ENCODE measurements around the gene ZMIZ1.
"Not testable (repeated sequence)": the region's sequence is repeated elsewhere in the genome, so short reads cannot be mapped to it uniquely, and the experiment has no call there.

The ZMIZ1 gene

GRCh38 chr10:79029478-79030390 is 39.0 kb upstream of the ZMIZ1 start:
- no peak overlapping the region for H3K27ac ChIP-seq (ENCODE audit: low read depth, low read length)
- H3K4me3 ChIP-seq (ENCODE audit: low read depth in 1 of 5, low read length in 5 of 5), result no peak overlapping the region
- H3K27me3 ChIP-seq (ENCODE audit: control insufficient read depth in 5 of 5, insufficient read depth in 4 of 5, low read length in 5 of 5), result peaks cover 0 to 4% (median 0%) of the 10 kb centered on the region in 5 donors
- H3K9me3 ChIP-seq (ENCODE audit: control insufficient read depth in 5 of 5, low read length in 5 of 5), result no peaks in the 10 kb centered on the region
- no peak overlapping the region for H3K9ac ChIP-seq (ENCODE audit: low read length in 5 of 5)
- peaks cover 0 to 2% (median 0%) of the 10 kb centered on the region in 5 donors for H3K4me1 ChIP-seq (ENCODE audit: control insufficient read depth in 5 of 5, insufficient read depth in 5 of 5, low read length in 5 of 5)
- no peaks in the 10 kb centered on the region for H3K36me3 ChIP-seq (ENCODE audit: control insufficient read depth in 5 of 5, insufficient read depth in 5 of 5, low read length in 5 of 5)

GRCh38 chr10:79030705-79031104 is 38.1 kb upstream of the ZMIZ1 start:
- peaks cover 0 to 4% (median 0%) of the 10 kb centered on the region in 5 donors for H3K27me3 ChIP-seq (ENCODE audit: control insufficient read depth in 5 of 5, insufficient read depth in 4 of 5, low read length in 5 of 5)
- no peaks in the 10 kb centered on the region for H3K4me1 ChIP-seq (ENCODE audit: control insufficient read depth in 5 of 5, insufficient read depth in 5 of 5, low read length in 5 of 5)
- H3K4me3 ChIP-seq (ENCODE audit: low read depth in 1 of 5, low read length in 5 of 5), result no peak overlapping the region
- H3K36me3 ChIP-seq (ENCODE audit: control insufficient read depth in 5 of 5, insufficient read depth in 5 of 5, low read length in 5 of 5), result no peaks in the 10 kb centered on the region
- H3K9me3 ChIP-seq (ENCODE audit: control insufficient read depth in 5 of 5, low read length in 5 of 5), result no peaks in the 10 kb centered on the region
- no peak overlapping the region for H3K9ac ChIP-seq (ENCODE audit: low read length in 5 of 5)
- H3K27ac ChIP-seq (ENCODE audit: low read depth, low read length), result no peak overlapping the region

GRCh38 chr10:79031723-79032122 is 37.0 kb upstream of the ZMIZ1 start:
- Histone ChIP-seq H3K27me3 (ENCODE audit: control insufficient read depth in 5 of 5, insufficient read depth in 4 of 5, low read length in 5 of 5) (peaks cover 0 to 4% (median 0%) of the 10 kb centered on the region in 5 donors), H3K36me3 (ENCODE audit: control insufficient read depth in 5 of 5, insufficient read depth in 5 of 5, low read length in 5 of 5) (no peaks in the 10 kb centered on the region), H3K4me3 (ENCODE audit: low read depth in 1 of 5, low read length in 5 of 5) (no peak overlapping the region), H3K4me1 (ENCODE audit: control insufficient read depth in 5 of 5, insufficient read depth in 5 of 5, low read length in 5 of 5) (no peaks in the 10 kb centered on the region), H3K9ac (ENCODE audit: low read length in 5 of 5) (no peak overlapping the region), H3K27ac (ENCODE audit: low read depth, low read length) (no peak overlapping the region), H3K9me3 (ENCODE audit: control insufficient read depth in 5 of 5, low read length in 5 of 5) (no peaks in the 10 kb centered on the region)

GRCh38 chr10:79034271-79034876 is 34.4 kb upstream of the ZMIZ1 start:
- H3K9me3 ChIP-seq (ENCODE audit: control insufficient read depth in 5 of 5, low read length in 5 of 5), result no peaks in the 10 kb centered on the region
- H3K27ac ChIP-seq (ENCODE audit: low read depth, low read length), result no peak overlapping the region
- no peak overlapping the region for H3K4me3 ChIP-seq (ENCODE audit: low read depth in 1 of 5, low read length in 5 of 5)
- H3K36me3 ChIP-seq (ENCODE audit: control insufficient read depth in 5 of 5, insufficient read depth in 5 of 5, low read length in 5 of 5), result no peaks in the 10 kb centered on the region
- H3K4me1 ChIP-seq (ENCODE audit: control insufficient read depth in 5 of 5, insufficient read depth in 5 of 5, low read length in 5 of 5), result no peaks in the 10 kb centered on the region
- no peak overlapping the region for H3K9ac ChIP-seq (ENCODE audit: low read length in 5 of 5)
- H3K27me3 ChIP-seq (ENCODE audit: control insufficient read depth in 5 of 5, insufficient read depth in 4 of 5, low read length in 5 of 5), result no peaks in the 10 kb centered on the region

- H3K9ac ChIP-seq (ENCODE audit: low read length in 5 of 5); H3K4me3 ChIP-seq (ENCODE audit: low read depth in 1 of 5, low read length in 5 of 5); H3K27ac ChIP-seq (ENCODE audit: low read depth, low read length); H3K4me1 ChIP-seq (ENCODE audit: control insufficient read depth in 5 of 5, insufficient read depth in 5 of 5, low read length in 5 of 5); H3K27me3 ChIP-seq (ENCODE audit: control insufficient read depth in 5 of 5, insufficient read depth in 4 of 5, low read length in 5 of 5); H3K9me3 ChIP-seq (ENCODE audit: control insufficient read depth in 5 of 5, low read length in 5 of 5); H3K36me3 ChIP-seq (ENCODE audit: control insufficient read depth in 5 of 5, insufficient read depth in 5 of 5, low read length in 5 of 5): not testable (repeated sequence)
Observed at GRCh38 chr10:79036416-79036815, 32.4 kb upstream of the ZMIZ1 start.

GRCh38 chr10:79038104-79038840 is 30.5 kb upstream of the ZMIZ1 start:
- Histone ChIP-seq H3K27me3 (ENCODE audit: control insufficient read depth in 5 of 5, insufficient read depth in 4 of 5, low read length in 5 of 5) (no peaks in the 10 kb centered on the region), H3K9me3 (ENCODE audit: control insufficient read depth in 5 of 5, low read length in 5 of 5) (no peaks in the 10 kb centered on the region), H3K9ac (ENCODE audit: low read length in 5 of 5) (no peak overlapping the region), H3K4me3 (ENCODE audit: low read depth in 1 of 5, low read length in 5 of 5) (no peak overlapping the region), H3K36me3 (ENCODE audit: control insufficient read depth in 5 of 5, insufficient read depth in 5 of 5, low read length in 5 of 5) (no peaks in the 10 kb centered on the region), H3K27ac (ENCODE audit: low read depth, low read length) (no peak overlapping the region), H3K4me1 (ENCODE audit: control insufficient read depth in 5 of 5, insufficient read depth in 5 of 5, low read length in 5 of 5) (no peaks in the 10 kb centered on the region)

GRCh38 chr10:79038841-79039201 is 29.9 kb upstream of the ZMIZ1 start:
- Histone ChIP-seq H3K9ac (ENCODE audit: low read length in 5 of 5) (no peak overlapping the region), H3K4me3 (ENCODE audit: low read depth in 1 of 5, low read length in 5 of 5) (no peak overlapping the region), H3K27me3 (ENCODE audit: control insufficient read depth in 5 of 5, insufficient read depth in 4 of 5, low read length in 5 of 5) (no peaks in the 10 kb centered on the region), H3K27ac (ENCODE audit: low read depth, low read length) (no peak overlapping the region), H3K4me1 (ENCODE audit: control insufficient read depth in 5 of 5, insufficient read depth in 5 of 5, low read length in 5 of 5) (no peaks in the 10 kb centered on the region), H3K9me3 (ENCODE audit: control insufficient read depth in 5 of 5, low read length in 5 of 5) (no peaks in the 10 kb centered on the region), H3K36me3 (ENCODE audit: control insufficient read depth in 5 of 5, insufficient read depth in 5 of 5, low read length in 5 of 5) (no peaks in the 10 kb centered on the region)

GRCh38 chr10:79042639-79043411 is 25.9 kb upstream of the ZMIZ1 start:
- Histone ChIP-seq H3K27ac (ENCODE audit: low read depth, low read length) (no peak overlapping the region), H3K4me3 (ENCODE audit: low read depth in 1 of 5, low read length in 5 of 5) (no peak overlapping the region), H3K9ac (ENCODE audit: low read length in 5 of 5) (no peak overlapping the region), H3K36me3 (ENCODE audit: control insufficient read depth in 5 of 5, insufficient read depth in 5 of 5, low read length in 5 of 5) (no peaks in the 10 kb centered on the region), H3K27me3 (ENCODE audit: control insufficient read depth in 5 of 5, insufficient read depth in 4 of 5, low read length in 5 of 5) (no peaks in the 10 kb centered on the region), H3K4me1 (ENCODE audit: control insufficient read depth in 5 of 5, insufficient read depth in 5 of 5, low read length in 5 of 5) (peaks cover under 1 to 14% (median 4%) of the 10 kb centered on the region in 5 donors), H3K9me3 (ENCODE audit: control insufficient read depth in 5 of 5, low read length in 5 of 5) (no peaks in the 10 kb centered on the region)

- Histone ChIP-seq H3K9me3 (ENCODE audit: control insufficient read depth in 5 of 5, low read length in 5 of 5) (no peaks in the 10 kb centered on the region), H3K4me3 (ENCODE audit: low read depth in 1 of 5, low read length in 5 of 5) (no peak overlapping the region), H3K27me3 (ENCODE audit: control insufficient read depth in 5 of 5, insufficient read depth in 4 of 5, low read length in 5 of 5) (no peaks in the 10 kb centered on the region), H3K9ac (ENCODE audit: low read length in 5 of 5) (no peak overlapping the region), H3K27ac (ENCODE audit: low read depth, low read length) (no peak overlapping the region), H3K36me3 (ENCODE audit: control insufficient read depth in 5 of 5, insufficient read depth in 5 of 5, low read length in 5 of 5) (no peaks in the 10 kb centered on the region), H3K4me1 (ENCODE audit: control insufficient read depth in 5 of 5, insufficient read depth in 5 of 5, low read length in 5 of 5) (peaks cover 4 to 27% (median 18%) of the 10 kb centered on the region in 5 donors)
Observed at GRCh38 chr10:79044036-79044632, 24.6 kb upstream of the ZMIZ1 start.
